IMR-90 (cell line): ENCODE measurements around the gene TBXAS1. TPM values are rescaled to one million over a fixed set of nuclear protein-coding genes. Genes with fewer than 3 reads are reported as not detected.
A peak's percentile ranks its signal among the peaks of the same experiment; 100 is the strongest.

Experiments used
- ATAC-seq: fragments of 200-7000 bp; cut with Tn5 transposase; 2 replicates; pipeline ENCODE4 v1.9.1; 2020; ENCODE audit warnings: low read depth, mild to moderate bottlenecking, moderate library complexity
- BruUV-seq: library from RNA; stranded (reverse); fragments of 400-500 nt; replicated peaks from 2 replicates; lab custom pipeline; 2021; lab: Mats Ljungman, UMichigan
- CTCF ChIA-PET: fragments of 300-600 bp; formaldehyde crosslinking; extraction: SDS; loops from one replicate; lab custom pipeline; 2021; ENCODE audit warnings: antibody characterized with exemption; lab: Yijun Ruan, JAX
- POLR2A ChIA-PET: fragments of 300-600 bp; sonication (Branson Sonifier 250); formaldehyde crosslinking; loops from one replicate; lab custom pipeline; 2022; ENCODE audit warnings: antibody characterized with exemption; ENCODE audit not compliant: unreplicated experiment; lab: Charles Lee
- DNase-seq: peaks from one replicate; pipeline ENCODE4 v3.0.0; 2013
- H2AFZ ChIP-seq: replicated peaks from 2 replicates; pipeline ENCODE3; 2013; ENCODE audit warnings: low read length, mild to moderate bottlenecking; ENCODE audit not compliant: poor library complexity
- H2AK5ac ChIP-seq: 2 replicates; pipeline ENCODE4 v1.6.1; 2013; ENCODE audit warnings: low read depth, low read length, inconsistent platforms
- H2AK9ac ChIP-seq: replicated peaks from 2 replicates; pipeline ENCODE3; 2013; ENCODE audit warnings: mild to moderate bottlenecking, low read depth, low read length, moderate library complexity; ENCODE audit not compliant: poor library complexity
- H2BK120ac ChIP-seq: 2 replicates; pipeline ENCODE4 v1.6.1; 2013; ENCODE audit warnings: low read depth, low read length, inconsistent platforms
- H2BK15ac ChIP-seq: 3 replicates; pipeline ENCODE4 v1.6.1; 2013; ENCODE audit warnings: low read depth, low read length, inconsistent platforms
- H2BK20ac ChIP-seq: 2 replicates; pipeline ENCODE4 v1.6.1; 2013; ENCODE audit warnings: low read depth, mild to moderate bottlenecking, inconsistent platforms, low read length, moderate library complexity
- H2BK5ac ChIP-seq: 2 replicates; pipeline ENCODE4 v1.6.1; 2013; ENCODE audit warnings: mild to moderate bottlenecking, low read depth, low read length, inconsistent platforms; ENCODE audit not compliant: poor library complexity, severe bottlenecking
- H3K14ac ChIP-seq: replicated peaks from 2 replicates; pipeline ENCODE4 v1.6.1; 2013; ENCODE audit warnings: low read depth, low read length, inconsistent platforms
- H3K18ac ChIP-seq: 2 replicates; pipeline ENCODE4 v1.6.1; 2013; ENCODE audit warnings: low read depth, low read length, control low read depth
- H3K23ac ChIP-seq: 2 replicates; pipeline ENCODE4 v1.6.1; 2013; ENCODE audit warnings: low read depth, low read length, inconsistent platforms
- H3K27ac ChIP-seq: 2 replicates; pipeline ENCODE4 v1.5.1; 2013; ENCODE audit warnings: mild to moderate bottlenecking, control low read depth, low read length; ENCODE audit not compliant: insufficient read depth
- H3K27me3 ChIP-seq: 2 replicates; pipeline ENCODE4 v1.6.1; 2013; ENCODE audit warnings: low read length; ENCODE audit not compliant: control insufficient read depth, insufficient read depth
- H3K36me3 ChIP-seq: 2 replicates; pipeline ENCODE4 v1.6.1; 2013; ENCODE audit warnings: low read length, mixed read lengths; ENCODE audit not compliant: control insufficient read depth, insufficient read depth
- H3K4ac ChIP-seq: 2 replicates; pipeline ENCODE4 v1.6.1; 2013; ENCODE audit warnings: low read depth, low read length, inconsistent platforms
- H3K4me1 ChIP-seq: 2 replicates; pipeline ENCODE4 v1.6.1; 2013; ENCODE audit warnings: low read length, mixed read lengths; ENCODE audit not compliant: control insufficient read depth, insufficient read depth
- H3K4me2 ChIP-seq: 2 replicates; pipeline ENCODE4 v1.6.1; 2013; ENCODE audit warnings: low read depth, mild to moderate bottlenecking, control low read depth, low read length, moderate library complexity
- H3K4me3 ChIP-seq: 2 replicates; pipeline ENCODE4 v1.5.1; 2013; ENCODE audit warnings: low read depth, mild to moderate bottlenecking, control low read depth, low read length, moderate library complexity; ENCODE audit not compliant: insufficient read depth
- H3K56ac ChIP-seq: 2 replicates; pipeline ENCODE4 v1.6.1; 2013; ENCODE audit warnings: low read length, inconsistent platforms; ENCODE audit not compliant: insufficient read depth; ENCODE audit errors: extremely low read depth
- H3K79me1 ChIP-seq, 2 experiments: 2 replicates each; pipeline ENCODE4 v1.6.1; 2013; ENCODE audit warnings: low read length in 2 of 2, inconsistent platforms in 1 of 2, low read depth in 1 of 2
- H3K9ac ChIP-seq: 2 replicates; pipeline ENCODE4 v1.6.1; 2013; ENCODE audit warnings: low read depth, low read length, control low read depth
- H3K9me1 ChIP-seq: 2 replicates; pipeline ENCODE4 v1.6.1; 2013; ENCODE audit warnings: low read length, inconsistent platforms; ENCODE audit not compliant: insufficient read depth
- H3K9me3 ChIP-seq: 2 replicates; pipeline ENCODE4 v1.6.1; 2013; ENCODE audit warnings: low read length; ENCODE audit not compliant: control insufficient read depth, insufficient read depth
- H4K20me1 ChIP-seq: 2 replicates; pipeline ENCODE4 v1.6.1; 2013; ENCODE audit warnings: low read length, inconsistent platforms; ENCODE audit not compliant: insufficient read depth
- H4K5ac ChIP-seq: 2 replicates; pipeline ENCODE4 v1.6.1; 2013; ENCODE audit warnings: mild to moderate bottlenecking, low read depth, low read length, control low read depth
- H4K8ac ChIP-seq, 2 experiments: 2 replicates each; pipeline ENCODE4 v1.6.1; 2013; ENCODE audit warnings: low read depth in 2 of 2, low read length in 2 of 2, control low read depth in 1 of 2, inconsistent platforms in 1 of 2
- H4K91ac ChIP-seq: 2 replicates; pipeline ENCODE4 v1.6.1; 2013; ENCODE audit warnings: low read depth, low read length, inconsistent platforms; ENCODE audit not compliant: insufficient read depth
- CEBPB ChIP-seq: IDR thresholded peaks from 2 replicates; pipeline ENCODE4 v1.6.1; 2012; ENCODE audit warnings: low read depth, low read length, improper control_type of control experiment
- CHD1 ChIP-seq: IDR thresholded peaks from 2 replicates; pipeline ENCODE4 v1.6.1; 2012; ENCODE audit warnings: low read depth, low read length, improper control_type of control experiment
- CTCF ChIP-seq: conservative IDR thresholded peaks from 2 replicates; pipeline ENCODE4 v1.5.1; 2012; ENCODE audit warnings: mild to moderate bottlenecking, low read depth, low read length, improper control_type of control experiment
- ELK1 ChIP-seq: fragments of 150-350 bp; IDR thresholded peaks from 2 replicates; pipeline ENCODE4 v1.6.1; 2016; ENCODE audit warnings: low read depth, mild to moderate bottlenecking, low read length, moderate library complexity, borderline replicate concordance
- FOS ChIP-seq: fragments of 150-350 bp; IDR thresholded peaks from 2 replicates; pipeline ENCODE4 v1.6.1; 2016; ENCODE audit warnings: low read depth, low read length
- MAFK ChIP-seq: IDR thresholded peaks from 2 replicates; pipeline ENCODE4 v1.6.1; 2012; ENCODE audit warnings: low read depth, low read length, improper control_type of control experiment
- MAZ ChIP-seq: IDR thresholded peaks from 2 replicates; pipeline ENCODE4 v1.6.1; 2012; ENCODE audit warnings: low read depth, mild to moderate bottlenecking, low read length, improper control_type of control experiment, moderate library complexity, borderline replicate concordance
- MXI1 ChIP-seq: IDR thresholded peaks from 2 replicates; pipeline ENCODE4 v1.6.1; 2012; ENCODE audit warnings: low read depth, mild to moderate bottlenecking, low read length, moderate library complexity, borderline replicate concordance
- NFE2L2 ChIP-seq: fragments of 150-350 bp; IDR thresholded peaks from 2 replicates; pipeline ENCODE4 v1.6.1; 2016; ENCODE audit warnings: low read depth, mild to moderate bottlenecking, low read length
- POLR2A ChIP-seq: IDR thresholded peaks from 2 replicates; pipeline ENCODE4 v1.6.1; 2012; ENCODE audit warnings: mild to moderate bottlenecking, low read depth, low read length
- RCOR1 ChIP-seq: IDR thresholded peaks from 2 replicates; pipeline ENCODE4 v1.6.1; 2012; ENCODE audit warnings: mild to moderate bottlenecking, low read length, improper control_type of control experiment; ENCODE audit not compliant: insufficient replicate concordance
- SMC3 ChIP-seq: fragments of 150-350 bp; IDR thresholded peaks from 2 replicates; pipeline ENCODE4 v1.6.1; 2016; ENCODE audit warnings: low read depth, mild to moderate bottlenecking, antibody characterized with exemption, low read length, moderate library complexity
- USF2 ChIP-seq: fragments of 150-350 bp; IDR thresholded peaks from 2 replicates; pipeline ENCODE4 v1.6.1; 2017; ENCODE audit warnings: mild to moderate bottlenecking, antibody characterized with exemption, low read length, low read depth
- WGBS, 2 experiments: methylation state at CpG; one replicate each; pipeline versions ENCODE4 v1.1.5 to v1.1.7; 2013; ENCODE audit warnings: missing lambda C conversion rate in 2 of 2; ENCODE audit not compliant: insufficient read length in 1 of 2; ENCODE audit errors: extremely low coverage in 2 of 2; 5-methylcytosine and 5-hydroxymethylcytosine counted together
- dilution Hi-C: fragments of 300-500 bp; cut with HindIII; formaldehyde crosslinking; loops from one replicate; pipeline ENCODE4 v1.14.3; 2018; ENCODE audit warnings: low sequenced_read_pairs; ENCODE audit not compliant: unreplicated experiment
- in situ Hi-C: fragments of 300-500 bp; cut with MboI; formaldehyde crosslinking; loops from 3 replicates; pipeline ENCODE4 v1.14.3; 2019; ENCODE audit warnings: low sequenced_read_pairs, inconsistent platforms, mixed read lengths
- intact Hi-C: fragments of 100-400 bp; cut with micrococcal nuclease; formaldehyde crosslinking; loops from 2 replicates; pipeline ENCODE4 v1.10.0; 2022
- polyA plus RNA-seq, 3 experiments: library from polyadenylated mRNA; depleted of rRNA; stranded (reverse); fragments of >200 nt; gene quantifications; 2 replicates each; pipeline ENCODE4 v1.2.3, GENCODE V29; 2012; ENCODE audit warnings: low replicate concordance in 1 of 3
- total RNA-seq: library from RNA; depleted of rRNA; stranded (reverse); fragments of >200 nt; gene quantifications from 2 replicates; pipeline ENCODE4 v1.2.3, GENCODE V29; 2012

TBXAS1 gene
- total and polyA plus RNA-seq, 2 of the 4 experiments (the other 2 are of a cell fraction) = 5.9 to 10.8 TPM

- no peak overlapping the region for H2BK5ac ChIP-seq
- no peaks in the 10 kb centered on the region for H4K20me1 ChIP-seq
- TF ChIP-seq USF2 (no peak), CEBPB (no peak), ELK1 (no peak), FOS (no peak), POLR2A (no peak), CHD1 (no peak), RCOR1 (no peak), MAZ (no peak), MXI1 (no peak), CTCF (no peak), NFE2L2 (no peak), MAFK (no peak), SMC3 (no peak)
- H3K4me2 ChIP-seq = no peak overlapping the region; the same call in 1 of the 2 replicates
- H4K8ac ChIP-seq = no peak overlapping the region
- ATAC-seq = peak; percentile 85
- H3K36me3 ChIP-seq = no peaks in the 10 kb centered on the region
- H2BK120ac ChIP-seq = no peak overlapping the region
- WGBS, 2 experiments = no CpG with 5 or more reads among the region's 11 CpGs
- no peak overlapping the region; the same call in 1 of the 2 replicates for H4K5ac ChIP-seq
- peak overlapping the region; percentile 4; the same call in 1 of the 2 replicates for H3K18ac ChIP-seq
- DNase-seq = no peak
- 0 out of 2 replicates have a peak overlapping the region, but pooled peaks have one; percentile 5 for H4K91ac ChIP-seq
- H3K9ac ChIP-seq = no peak overlapping the region
- H3K27me3 ChIP-seq = peaks cover 9% of the 10 kb centered on the region; the same call in 1 of the 2 replicates
- H3K4me3 ChIP-seq = no peak overlapping the region
- no TSS peak for BruUV-seq
- no peak overlapping the region for H3K23ac ChIP-seq
- peak overlapping the region; percentile 50; the same call in 1 of the 2 replicates for H3K27ac ChIP-seq
- no peak overlapping the region for H3K4ac ChIP-seq
- dilution Hi-C loops = no loop called here
- intact Hi-C loops = no loop called here
- no peak overlapping the region for H3K14ac ChIP-seq
- no peak overlapping the region for H2AFZ ChIP-seq
- no peak overlapping the region for H2AK5ac ChIP-seq
- no peak overlapping the region for H2AK9ac ChIP-seq
- H3K9me3 ChIP-seq = no peaks in the 10 kb centered on the region
- no peak overlapping the region for H2BK20ac ChIP-seq
- in situ Hi-C loops = no loop called here
- H3K56ac ChIP-seq = no peak overlapping the region
- ChIA-PET CTCF (interaction anchor here (0.6 to 1.0 kb wide), 2 partner anchors 217 to 354 kb away, joined by 3 read pairs; no protein-coding TSS in a partner anchor), POLR2A (no interaction called here)
- peaks cover 9% of the 10 kb centered on the region; the same call in 1 of the 2 replicates for H3K4me1 ChIP-seq
- H2BK15ac ChIP-seq = no peak overlapping the region
- H3K9me1 ChIP-seq = no peaks in the 10 kb centered on the region
- no peaks in the 10 kb centered on the region for H3K79me1 ChIP-seq
These were observed 144.3 kb downstream of the TBXAS1 start for GRCh38 chr7:139973101-139974050.
